Measurements from ENCODE around the gene FLG2. TPM values are rescaled to one million over a fixed set of nuclear protein-coding genes. Genes with fewer than 3 reads are reported as not detected.
A peak's percentile ranks its signal among the peaks of the same experiment; 100 is the strongest.

FLG2 gene
- total RNA-seq, 6 experiments from 2014 or later = not detected

- no peak for DNase-seq
- H3K9me3 Mint-ChIP-seq = no peaks in the 10 kb centered on the region
These were observed 15.4 kb downstream of the FLG2 start for GRCh38 chr1:152344438-152344837.

GRCh38 chr1:152343006-152343405 lies 16.8 kb downstream of the FLG2 start:
- TF ChIP-seq CTCF (IDR thresholded peaks at IDR 0.05) = no peak
- no peaks in the 10 kb centered on the region for H3K4me1 Mint-ChIP-seq (ENCODE audit: low read depth)
- DNase-seq = no peak
- H3K27ac Mint-ChIP-seq = no peak overlapping the region
- no peaks in the 10 kb centered on the region for H3K27me3 Mint-ChIP-seq (ENCODE audit: insufficient read depth)
- no peak overlapping the region for H3K4me3 Mint-ChIP-seq
- H3K36me3 Mint-ChIP-seq (ENCODE audit: low read depth) = no peaks in the 10 kb centered on the region
- no peaks in the 10 kb centered on the region for H3K9me3 Mint-ChIP-seq

More at GRCh38 chr1:152344438-152344837, 15.4 kb downstream of the FLG2 start:
- H3K4me3 Mint-ChIP-seq = no peak overlapping the region
- TF ChIP-seq CTCF (IDR thresholded peaks at IDR 0.05) = no peak
- H3K4me1 Mint-ChIP-seq (ENCODE audit: low read depth) = no peaks in the 10 kb centered on the region
- no peaks in the 10 kb centered on the region for H3K36me3 Mint-ChIP-seq (ENCODE audit: low read depth)
- H3K27ac Mint-ChIP-seq = no peak overlapping the region
- H3K27me3 Mint-ChIP-seq (ENCODE audit: insufficient read depth) = no peaks in the 10 kb centered on the region

- no peak for TF ChIP-seq CTCF (IDR thresholded peaks at IDR 0.05)
- H3K36me3 Mint-ChIP-seq (ENCODE audit: low read depth) = no peaks in the 10 kb centered on the region
- DNase-seq = no peak
- no peak overlapping the region for H3K27ac Mint-ChIP-seq
- no peak overlapping the region for H3K4me3 Mint-ChIP-seq
- no peaks in the 10 kb centered on the region for H3K27me3 Mint-ChIP-seq (ENCODE audit: insufficient read depth)
- H3K4me1 Mint-ChIP-seq (ENCODE audit: low read depth) = no peaks in the 10 kb centered on the region
- no peaks in the 10 kb centered on the region for H3K9me3 Mint-ChIP-seq
These were observed 24.4 kb downstream of the FLG2 start for GRCh38 chr1:152335399-152335798.

- Mint-ChIP-seq H3K36me3 (ENCODE audit: low read depth) (no peaks in the 10 kb centered on the region), H3K9me3 (no peaks in the 10 kb centered on the region; the same call in 1 of the 2 replicates), H3K4me1 (ENCODE audit: low read depth) (no peaks in the 10 kb centered on the region), H3K27me3 (ENCODE audit: insufficient read depth) (no peaks in the 10 kb centered on the region), H3K4me3 (no peak overlapping the region), H3K27ac (no peak overlapping the region)
- TF ChIP-seq CTCF (IDR thresholded peaks at IDR 0.05) = no peak
- DNase-seq = peak; percentile 19
These were observed 30.9 kb downstream of the FLG2 start for GRCh38 chr1:152328801-152329391.

GRCh38 chr1:152325111-152325510 lies 34.7 kb downstream of the FLG2 start, which contains the start of gene FLG:
TSS of gene FLG (minus strand) at chr1:152325239. CDS start at chr1:152315456, 9,783 bp downstream.
- Mint-ChIP-seq H3K4me1 (ENCODE audit: low read depth) (no peaks in the 10 kb centered on the region), H3K4me3 (no peak within 1 kb of the TSS), H3K36me3 (ENCODE audit: low read depth) (no peaks in the 10 kb centered on the region), H3K27ac (no peak within 1 kb of the TSS), H3K27me3 (ENCODE audit: insufficient read depth) (no peaks in the 10 kb centered on the region), H3K9me3 (no peaks in the 10 kb centered on the region; the same call in 1 of the 2 replicates)
- DNase-seq = no peak
- no peak for TF ChIP-seq CTCF (IDR thresholded peaks at IDR 0.05)
